GM12872 (cell line): ENCODE measurements around the gene FILIP1L.

Experiments used
- CTCF ChIP-seq: IDR thresholded peaks from 3 replicates; pipeline ENCODE4 v1.5.1; 2011; ENCODE audit warnings: low read depth, mild to moderate bottlenecking, low read length, moderate library complexity; ENCODE audit not compliant: insufficient read depth

The FILIP1L gene

GRCh38 chr3:100033184-100033583, 81.1 kb downstream of the FILIP1L start:
- TF ChIP-seq CTCF = no peak

GRCh38 chr3:100032243-100032642, 82.1 kb downstream of the FILIP1L start:
- no peak for TF ChIP-seq CTCF

GRCh38 chr3:100030914-100031425, 83.3 kb downstream of the FILIP1L start:
- TF ChIP-seq CTCF = no peak

GRCh38 chr3:100030346-100030745, 84.0 kb downstream of the FILIP1L start:
- TF ChIP-seq CTCF = no peak

- no peak for TF ChIP-seq CTCF
These were observed 84.6 kb downstream of the FILIP1L start for GRCh38 chr3:100029689-100030088.

- no peak for TF ChIP-seq CTCF
These were observed 85.2 kb downstream of the FILIP1L start for GRCh38 chr3:100029052-100029451.

- TF ChIP-seq CTCF = no peak
These were observed 87.0 kb downstream of the FILIP1L start for GRCh38 chr3:100027321-100027720.
